Pancreas (tissue), 10 donors: ENCODE measurements around the gene EBF4. TPM values are rescaled to one million over a fixed set of nuclear protein-coding genes. Genes with fewer than 3 reads are reported as not detected.

Source experiments
- ATAC-seq, 4 donors: fragments of 200-7000 bp; cut with Tn5 transposase; one replicate each; pipeline versions ENCODE4 v1.8.0 to v1.9.1; 2020; ENCODE audit warnings: mild to moderate bottlenecking in 4 of 4, moderate library complexity in 4 of 4
- DNase-seq, 6 donors: peaks; one replicate each; pipeline ENCODE4 v3.0.0-alpha.2; 2020
- FAIRE-seq: peaks from 2 replicates; lab custom pipeline; 2012; peaks lifted over from hg19 to GRCh38; lab: Jason Lieb, UNC
- H3K27ac ChIP-seq, 4 donors: fragments of 200-600 bp; sonication (generic); 1 replicate in 3 of 4; 2 replicates in 1 of 4; pipeline versions ENCODE4 v1.5.0 to v1.8.0; 2020
- H3K27me3 ChIP-seq, 4 donors: fragments of 200-600 bp; one replicate each; pipeline ENCODE4 v1.8.0; 2021
- H3K36me3 ChIP-seq, 3 donors: fragments of 200-600 bp; sonication (generic) in 1 of 3; one replicate each; pipeline versions ENCODE4 v1.5.0 to v1.8.0; 2020 to 2021
- H3K4me1 ChIP-seq, 3 donors: fragments of 200-600 bp; one replicate each; pipeline ENCODE4 v1.8.0; 2021
- H3K4me3 ChIP-seq, 4 donors: fragments of 200-600 bp; sonication (generic) in 2 of 4; one replicate each; pipeline versions ENCODE4 v1.5.0 to v1.8.0; 2020 to 2021
- H3K9me3 ChIP-seq, 4 donors: fragments of 200-600 bp; one replicate each; pipeline ENCODE4 v1.8.0; 2021
- WGBS, 2 donors: extraction: QIAGEN DNeasy Blood & Tissue Kit; methylation state at CpG; one replicate each; pipeline ENCODE4 v1.1.7; 2013; 5-methylcytosine and 5-hydroxymethylcytosine counted together
- intact Hi-C, 3 donors: fragments of 100-400 bp; cut with DNase I; formaldehyde crosslinking; loops; one replicate each; pipeline versions ENCODE4 v1.11.1 to v1.14.2; 2022
- polyA plus RNA-seq, 2 donors: library from polyadenylated mRNA; stranded (reverse); fragments of 200-250 nt; gene quantifications; one replicate each; pipeline ENCODE4 v1.2.3, GENCODE V29; 2013
- total RNA-seq, 6 donors: library from RNA; stranded (reverse); fragmentation: NEBNext Ultra II Directional in 4 of 6; extraction: Animal tissue kit (Norgen Biotek cat#: 25700) in 4 of 6; gene quantifications; one replicate each; pipeline versions ENCODE4 v1.2.1 to v1.2.4, GENCODE V29; 2021 to 2023
- TF ChIP-seq, protein P1 (sequence below), 4 donors: fragments of 200-600 bp; sonication (generic) in 3 of 4; IDR thresholded peaks; one replicate each; pipeline versions ENCODE4 v1.5.0 to v1.8.0; 2021; ENCODE audit warnings: antibody characterized with exemption in 4 of 4
- donor health status: healthy with polysubstance abuse.
- donor health status: DM: no; HTN: no; CAD: no; lungs with moderate emphysema.
- donor health status: DM: no; HTN: no; CAD: no.
- donor health status: control.
- donor health status: control.
- donor health status: Bipolar disorder and iron deficiency.
- donor health status: DM: yes; HTN: yes; CAD: no.
- donor health status: DM: no; HTN: no; CAD: no.
- donor health status: DM: no; HTN: no; CAD: no.
- donor health status: DM: yes; HTN: yes; CAD: no.

EBF4 gene
- total and polyA plus RNA-seq, 8 donors = 6.8 to 25.3 (median 9.6) TPM

DNA sequence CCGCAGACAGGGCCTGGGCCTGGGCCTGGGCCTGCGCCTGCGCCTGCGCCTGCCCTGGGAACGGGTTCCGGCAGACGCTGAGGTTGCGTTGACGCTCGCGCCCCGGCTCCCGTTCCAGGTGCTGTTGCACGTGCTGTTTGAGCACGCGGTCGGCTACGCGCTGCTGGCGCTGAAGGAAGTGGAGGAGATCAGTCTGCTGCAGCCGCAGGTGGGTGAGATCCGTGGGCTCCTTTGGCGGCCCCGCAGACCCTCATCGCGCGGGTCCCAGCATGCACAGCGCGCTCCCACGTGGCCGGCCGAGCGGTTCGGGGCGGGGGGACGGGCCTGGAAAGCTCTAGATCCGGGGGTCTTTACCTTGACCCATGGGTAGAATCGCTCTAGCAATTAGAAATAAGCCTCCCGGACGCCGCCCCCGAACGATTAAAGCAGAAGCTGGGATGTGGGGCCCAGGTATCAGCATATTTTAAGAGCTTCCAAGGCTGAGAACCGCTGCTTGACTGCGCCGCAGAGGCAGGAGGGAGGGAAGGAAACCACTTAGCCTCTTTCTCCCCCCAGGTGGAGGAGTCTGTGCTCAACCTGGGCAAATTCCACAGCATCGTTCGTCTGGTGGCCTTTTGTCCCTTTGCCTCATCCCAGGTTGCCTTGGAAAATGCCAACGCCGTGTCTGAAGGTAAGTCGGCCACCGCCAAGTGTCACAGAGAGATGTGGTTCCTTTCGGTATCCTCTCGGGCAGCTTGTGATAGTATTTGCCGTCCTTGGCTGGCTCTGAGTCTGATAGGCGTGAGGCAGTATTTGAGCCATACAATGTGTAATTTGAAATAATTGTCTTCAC is 39.6 kb upstream of the EBF4 start:
- intact Hi-C loops = no loop called here
- DNase-seq = peak in 1 of 6 donors; percentile 87

DNA sequence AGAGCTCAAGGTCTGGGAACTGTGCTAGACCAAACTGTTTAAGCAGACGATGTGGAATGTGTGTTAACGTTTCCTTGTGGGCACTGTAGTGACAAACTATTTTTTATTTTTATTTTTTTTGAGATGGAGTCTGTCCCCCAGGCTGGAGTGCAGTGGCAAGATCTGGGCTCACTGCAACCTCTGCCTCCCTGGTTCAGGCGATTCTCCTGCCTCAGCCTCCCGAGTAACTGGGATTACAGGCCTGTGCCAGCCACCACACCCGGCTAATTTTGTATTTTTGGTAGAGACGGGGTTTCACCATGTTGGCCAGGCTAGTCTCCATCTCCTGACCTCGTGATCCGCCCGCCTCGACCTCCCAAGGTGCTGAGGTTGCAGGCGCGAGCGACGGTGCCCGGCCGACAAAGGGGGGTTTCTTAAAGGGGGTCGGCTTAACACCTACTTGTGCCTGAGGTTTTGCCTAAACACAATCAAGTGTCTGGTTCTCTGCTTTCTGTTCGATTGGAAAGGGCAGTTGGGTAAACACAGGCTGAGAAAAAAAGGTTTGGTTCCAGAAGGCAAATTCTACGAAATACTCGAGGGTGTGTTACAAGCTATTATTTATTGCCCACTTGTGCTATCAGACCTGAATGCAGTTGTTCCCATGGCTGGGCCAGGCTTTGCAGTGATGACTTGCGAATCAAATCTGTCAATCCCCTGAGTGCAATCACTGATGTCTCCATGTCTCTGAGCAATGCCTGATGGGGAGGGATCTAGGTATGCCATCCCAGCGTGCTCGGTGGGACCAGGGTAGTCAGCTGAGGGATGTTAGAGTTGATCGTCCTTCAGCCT is 38.8 kb upstream of the EBF4 start:
- H3K27me3 ChIP-seq = no peaks in the 10 kb centered on the region
- intact Hi-C loops = no loop called here
- DNase-seq (no peak), ATAC-seq (no peak), FAIRE-seq (no peak)
- peaks cover 5 to 16% (median 7%) of the 10 kb centered on the region in 3 donors for H3K4me1 ChIP-seq
- H3K27ac ChIP-seq = peak overlapping the region in 1 of 4 donors; percentile 80
- TF ChIP-seq, protein P1, sequence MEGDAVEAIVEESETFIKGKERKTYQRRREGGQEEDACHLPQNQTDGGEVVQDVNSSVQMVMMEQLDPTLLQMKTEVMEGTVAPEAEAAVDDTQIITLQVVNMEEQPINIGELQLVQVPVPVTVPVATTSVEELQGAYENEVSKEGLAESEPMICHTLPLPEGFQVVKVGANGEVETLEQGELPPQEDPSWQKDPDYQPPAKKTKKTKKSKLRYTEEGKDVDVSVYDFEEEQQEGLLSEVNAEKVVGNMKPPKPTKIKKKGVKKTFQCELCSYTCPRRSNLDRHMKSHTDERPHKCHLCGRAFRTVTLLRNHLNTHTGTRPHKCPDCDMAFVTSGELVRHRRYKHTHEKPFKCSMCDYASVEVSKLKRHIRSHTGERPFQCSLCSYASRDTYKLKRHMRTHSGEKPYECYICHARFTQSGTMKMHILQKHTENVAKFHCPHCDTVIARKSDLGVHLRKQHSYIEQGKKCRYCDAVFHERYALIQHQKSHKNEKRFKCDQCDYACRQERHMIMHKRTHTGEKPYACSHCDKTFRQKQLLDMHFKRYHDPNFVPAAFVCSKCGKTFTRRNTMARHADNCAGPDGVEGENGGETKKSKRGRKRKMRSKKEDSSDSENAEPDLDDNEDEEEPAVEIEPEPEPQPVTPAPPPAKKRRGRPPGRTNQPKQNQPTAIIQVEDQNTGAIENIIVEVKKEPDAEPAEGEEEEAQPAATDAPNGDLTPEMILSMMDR (IDR thresholded peaks at IDR 0.05) = no peak
- peak overlapping the region; percentile 91 to 98 (median 96) for H3K4me3 ChIP-seq
- WGBS, 2 donors = 31 to 33% methylated on average over 24 of the region's 24 CpGs
- no peaks in the 10 kb centered on the region for H3K9me3 ChIP-seq
- peaks cover 7 to 43% (median 21%) of the 10 kb centered on the region in 3 donors for H3K36me3 ChIP-seq

More for the DNA sequence above, 39.6 kb upstream of the EBF4 start:
- Histone ChIP-seq H3K27me3 (no peaks in the 10 kb centered on the region), H3K36me3 (peaks cover 7 to 36% (median 21%) of the 10 kb centered on the region in 3 donors), H3K4me3 (peak overlapping the region; percentile 91 to 98 (median 96)), H3K9me3 (no peaks in the 10 kb centered on the region), H3K27ac (peak overlapping the region; percentile 78 to 91 (median 80)), H3K4me1 (peaks cover 5 to 16% (median 7%) of the 10 kb centered on the region in 3 donors)
- 0% methylated on average over 49 to 56 of the region's 56 CpGs for WGBS, 2 donors
- FAIRE-seq (no peak), ATAC-seq (peak; percentile 46 to 71 (median 62))
- TF ChIP-seq, protein P1 (IDR thresholded peaks at IDR 0.05) = no peak

DNA sequence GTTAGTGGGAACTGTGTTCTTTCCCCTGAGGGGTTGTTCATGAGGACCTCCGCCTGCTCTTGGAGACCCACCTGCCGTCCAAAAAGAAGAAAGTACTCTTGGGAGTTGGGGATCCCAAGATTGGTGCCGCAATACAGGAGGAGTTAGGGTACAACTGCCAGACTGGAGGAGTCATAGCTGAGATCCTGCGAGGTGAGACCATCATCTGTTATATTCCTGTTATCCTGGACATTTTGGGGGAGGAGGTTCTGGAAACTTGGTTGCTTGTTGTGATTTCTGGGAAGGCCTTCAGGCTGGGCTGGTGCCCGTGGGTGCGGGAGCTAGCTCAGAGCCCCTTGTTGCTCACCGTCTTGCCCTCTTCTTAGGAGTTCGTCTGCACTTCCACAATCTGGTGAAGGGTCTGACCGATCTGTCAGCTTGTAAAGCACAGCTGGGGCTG is 38.2 kb upstream of the EBF4 start:
- no peaks in the 10 kb centered on the region for H3K9me3 ChIP-seq
- intact Hi-C loops = no loop called here
- ATAC-seq (no peak), FAIRE-seq (no peak), DNase-seq (no peak)
- 84 to 90% methylated on average over 9 of the region's 9 CpGs for WGBS, 2 donors
- peaks cover 5 to 16% (median 7%) of the 10 kb centered on the region in 3 donors for H3K4me1 ChIP-seq
- peak overlapping the region in 1 of 4 donors; percentile 98 for H3K4me3 ChIP-seq
- TF ChIP-seq, protein P1 (IDR thresholded peaks at IDR 0.05) = no peak
- H3K27ac ChIP-seq = no peak overlapping the region
- H3K36me3 ChIP-seq = peaks cover 7 to 48% (median 21%) of the 10 kb centered on the region in 3 donors
- H3K27me3 ChIP-seq = no peaks in the 10 kb centered on the region

DNA sequence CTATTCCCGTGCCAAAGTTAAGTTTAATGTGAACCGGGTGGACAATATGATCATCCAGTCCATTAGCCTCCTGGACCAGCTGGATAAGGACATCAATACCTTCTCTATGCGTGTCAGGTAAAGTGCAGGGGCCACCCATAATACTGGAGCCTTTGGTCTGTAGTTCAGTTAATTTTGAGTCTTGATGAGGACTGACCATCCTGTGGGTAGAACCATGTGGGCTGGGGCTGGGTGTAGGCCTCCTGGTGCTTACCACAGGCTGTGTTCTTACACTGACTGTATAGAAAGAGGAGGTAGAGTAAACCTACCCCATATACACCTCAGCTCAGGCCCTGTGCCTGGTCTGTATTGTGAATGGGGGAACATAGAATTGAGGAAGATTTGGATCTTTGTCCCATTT is 37.7 kb upstream of the EBF4 start:
- Histone ChIP-seq H3K9me3 (no peaks in the 10 kb centered on the region), H3K4me1 (peaks cover 5 to 16% (median 7%) of the 10 kb centered on the region in 3 donors), H3K4me3 (no peak overlapping the region), H3K36me3 (peaks cover 7 to 53% (median 21%) of the 10 kb centered on the region in 3 donors), H3K27ac (no peak overlapping the region), H3K27me3 (no peaks in the 10 kb centered on the region)
- ATAC-seq (no peak), DNase-seq (no peak), FAIRE-seq (no peak)
- WGBS, 2 donors = 88 to 95% methylated on average over 3 of the region's 3 CpGs
- TF ChIP-seq, protein P1 (IDR thresholded peaks at IDR 0.05) = no peak
- intact Hi-C loops = no loop called here
